Adrenal gland (tissue), 12 donors: ENCODE measurements around the gene SREBF1. TPM values are rescaled to one million over a fixed set of nuclear protein-coding genes. Genes with fewer than 3 reads are reported as not detected.
A peak's percentile ranks its signal among the peaks of the same experiment; 100 is the strongest.

Source experiments
- DNase-seq, 7 donors: peaks; one replicate each; pipeline ENCODE4 v3.0.0-alpha.2; 2019 to 2020
- H3K27ac ChIP-seq, 5 donors: fragments of 200-600 bp; sonication (generic) in 4 of 5; 1 replicate in 3 of 5; 2 replicates in 2 of 5; pipeline versions ENCODE4 v1.5.1 to v1.8.0; 2016 to 2020; ENCODE audit warnings: mild to moderate bottlenecking in 1 of 5
- H3K27me3 ChIP-seq: fragments of 200-600 bp; 2 replicates; pipeline ENCODE4 v1.8.0; 2021
- H3K36me3 ChIP-seq, 2 donors: fragments of 200-600 bp; replicated peaks in 1 of 2; 1 replicate in 1 of 2; 2 replicates in 1 of 2; pipeline versions ENCODE4 v1.5.1 to v1.8.0; 2018 to 2022
- H3K4me1 ChIP-seq, 2 donors: fragments of 200-600 bp; replicated peaks in 1 of 2; 1 replicate in 1 of 2; 2 replicates in 1 of 2; pipeline versions ENCODE4 v1.5.1 to v1.8.0; 2018 to 2021
- H3K4me3 ChIP-seq, 4 donors: fragments of 200-600 bp; sonication (generic) in 3 of 4; one replicate each; pipeline ENCODE4 v1.5.1; 2016 to 2018
- H3K9me3 ChIP-seq, 3 donors: fragments of 200-600 bp; sonication (generic) in 1 of 3; replicated peaks in 1 of 3; 1 replicate in 2 of 3; 2 replicates in 1 of 3; pipeline versions ENCODE4 v1.5.1 to v1.8.0; 2016 to 2021
- CTCF ChIP-seq, 6 experiments: fragments of 450-650 bp in 4 of 6; fragments of 200-600 bp in 2 of 6; sonication (generic) in 1 of 6; IDR thresholded peaks; 1 replicate in 5 of 6; 2 replicates in 1 of 6; pipeline versions ENCODE4 v1.5.1 to v1.8.0; 2016 to 2021; ENCODE audit warnings: antibody characterized with exemption in 6 of 6, mild to moderate bottlenecking in 2 of 6, moderate library complexity in 1 of 6
- POLR2A ChIP-seq, 2 donors: fragments of 450-650 bp; IDR thresholded peaks; one replicate each; pipeline ENCODE4 v1.6.1; 2017; ENCODE audit warnings: antibody characterized with exemption in 2 of 2, mild to moderate bottlenecking in 2 of 2, moderate library complexity in 1 of 2
- WGBS, 4 donors: extraction: QIAGEN DNeasy Blood & Tissue Kit in 2 of 4; methylation state at CpG; one replicate each; pipeline versions ENCODE4 v1.1.5 to v1.1.7; 2013 to 2017; 5-methylcytosine and 5-hydroxymethylcytosine counted together
- intact Hi-C, 2 donors: fragments of 100-400 bp; cut with DNase I; formaldehyde crosslinking; loops; one replicate each; pipeline versions ENCODE4 v1.14.1 to v1.15.0; 2022 to 2023
- polyA plus RNA-seq, 3 donors: library from polyadenylated mRNA; stranded (reverse); fragments of 200-250 nt in 2 of 3; fragments of 350-450 nt in 1 of 3; fragmentation: Illumina TruSeq in 1 of 3; extraction: RNeasy Lipid Tissue Mini Kit (QIAGEN cat#74804) in 1 of 3; gene quantifications; one replicate each; pipeline ENCODE4 v1.2.3, GENCODE V29; 2013 to 2014
- total RNA-seq, 9 donors: library from RNA; depleted of rRNA in 4 of 9; stranded (reverse); fragments of >200 nt in 4 of 9; fragments of 120-200 nt in 1 of 9; fragmentation: NEBNext Ultra II Directional in 1 of 9; extraction: Animal tissue kit (Norgen Biotek cat#: 25700) in 1 of 9; gene quantifications; one replicate each; pipeline versions ENCODE4 v1.1.0 to v1.2.4, GENCODE V29; 2013 to 2023
- donor health status: healthy with polysubstance abuse.
- donor health status: Bipolar disorder and iron deficiency.
- donor health status: DM: yes; HTN: yes; CAD: no.
- donor health status: DM: no; HTN: no; CAD: no.
- donor health status: DM: no; HTN: no; CAD: no.
- donor health status: DM: yes; HTN: yes; CAD: no.

The SREBF1 gene
- total and polyA plus RNA-seq, 12 donors, result 48.2 to 850 (median 576) TPM

- H3K27ac ChIP-seq, result peak overlapping the region in 3 of 5 donors; percentile 72 to 77 (median 74)
- WGBS, 4 donors, result 72 to 83% (median 77%) methylated on average over 2 of the region's 2 CpGs
- intact Hi-C loops, result no loop called here
- H3K4me3 ChIP-seq, result no peak overlapping the region
- peaks cover 37 to 62% of the 10 kb centered on the region in 2 donors for H3K4me1 ChIP-seq
- H3K27me3 ChIP-seq, result no peaks in the 10 kb centered on the region
- TF ChIP-seq CTCF (IDR thresholded peaks at IDR 0.05) (no peak), POLR2A (IDR thresholded peaks at IDR 0.05) (no peak)
- no peaks in the 10 kb centered on the region for H3K9me3 ChIP-seq
- no peak for DNase-seq
- H3K36me3 ChIP-seq, result no peaks in the 10 kb centered on the region
Measured at GRCh38 chr17:17832032-17832363, 4.8 kb downstream of the SREBF1 start.

GRCh38 chr17:17831208-17832031 is 5.4 kb downstream of the SREBF1 start:
- TF ChIP-seq POLR2A (IDR thresholded peaks at IDR 0.05) (no peak), CTCF (IDR thresholded peaks at IDR 0.05) (no peak)
- intact Hi-C loops, result no loop called here
- H3K4me3 ChIP-seq, result no peak overlapping the region
- no peaks in the 10 kb centered on the region for H3K27me3 ChIP-seq
- H3K27ac ChIP-seq, result peak overlapping the region in 3 of 5 donors; percentile 72 to 77 (median 74)
- peak in 6 of 7 donors; percentile 72 to 85 (median 79) for DNase-seq
- H3K9me3 ChIP-seq, result no peaks in the 10 kb centered on the region
- H3K36me3 ChIP-seq, result no peaks in the 10 kb centered on the region
- 42 to 66% (median 54%) methylated on average over 6 to 12 of the region's 12 CpGs for WGBS, 4 donors
- peaks cover 35 to 63% of the 10 kb centered on the region in 2 donors for H3K4me1 ChIP-seq

GRCh38 chr17:17830740-17831207 is 6.0 kb downstream of the SREBF1 start:
- peak overlapping the region in 3 of 5 donors; percentile 72 to 77 (median 74) for H3K27ac ChIP-seq
- peak in 1 of 2 donors; percentile 23 for TF ChIP-seq POLR2A (IDR thresholded peaks at IDR 0.05)
- no peak for TF ChIP-seq CTCF (IDR thresholded peaks at IDR 0.05)

GRCh38 chr17:17830269-17830567 is 6.6 kb downstream of the SREBF1 start:
- no peak for DNase-seq
- Histone ChIP-seq H3K27me3 (no peaks in the 10 kb centered on the region), H3K4me1 (peaks cover 37 to 68% of the 10 kb centered on the region in 2 donors), H3K27ac (peak overlapping the region in 3 of 5 donors; percentile 72 to 77 (median 74)), H3K4me3 (no peak overlapping the region), H3K9me3 (no peaks in the 10 kb centered on the region), H3K36me3 (no peaks in the 10 kb centered on the region)
- TF ChIP-seq POLR2A (IDR thresholded peaks at IDR 0.05), result no peak
- no peak for TF ChIP-seq CTCF (IDR thresholded peaks at IDR 0.05)
- WGBS, 4 donors, result 89 to 100% (median 95%) methylated on average over 2 of the region's 2 CpGs
- intact Hi-C loops, result no loop called here

More at GRCh38 chr17:17830740-17831207, 6.0 kb downstream of the SREBF1 start:
- no peak overlapping the region for H3K4me3 ChIP-seq
- whole genome bisulfite sequencing, 4 donors, result 0 to 59% (median 28%) methylated on average over 2 to 6 of the region's 6 CpGs
- H3K9me3 ChIP-seq, result no peaks in the 10 kb centered on the region
- intact Hi-C loops, result no loop called here
- peaks cover 37 to 68% of the 10 kb centered on the region in 2 donors for H3K4me1 ChIP-seq
- no peaks in the 10 kb centered on the region for H3K27me3 ChIP-seq
- peak in 6 of 7 donors; percentile 56 to 87 (median 79) for DNase-seq
- no peaks in the 10 kb centered on the region for H3K36me3 ChIP-seq
